H1 (cell line): ENCODE results near the gene ZNF618. TPM values are rescaled to one million over a fixed set of nuclear protein-coding genes. Genes with fewer than 3 reads are reported as not detected.

Experiments used
- CTCF ChIA-PET: fragments of 300-600 bp; sonication (Branson Sonifier 250); formaldehyde crosslinking; loops from one replicate; lab custom pipeline; 2021; ENCODE audit not compliant: partially characterized antibody; lab: Charles Lee
- POLR2A ChIA-PET: fragments of 300-600 bp; sonication (Branson Sonifier 250); formaldehyde crosslinking; loops from one replicate; lab custom pipeline; 2021; ENCODE audit warnings: inconsistent platforms; ENCODE audit not compliant: partially characterized antibody; lab: Charles Lee
- DNase-seq, 2 experiments: peaks; one replicate each; pipeline versions ENCODE4 v3.0.0 to v3.0.0-alpha.2; 2010 to 2022; ENCODE audit warnings: low spot score in 2 of 2, low read depth in 1 of 2, mixed read lengths in 1 of 2
- FAIRE-seq: peaks from 2 replicates; lab custom pipeline; 2011; peaks lifted over from hg19 to GRCh38; lab: Jason Lieb, UNC
- H2AFZ ChIP-seq: 2 replicates; pipeline ENCODE4 v1.8.1; 2012; ENCODE audit warnings: low read length, inconsistent platforms
- H2AK5ac ChIP-seq: 2 replicates; pipeline ENCODE4 v1.6.1; 2013; ENCODE audit warnings: low read depth, low read length
- H2BK120ac ChIP-seq: replicated peaks from 2 replicates; pipeline ENCODE3; 2013; ENCODE audit warnings: low read depth, low read length, inconsistent platforms
- H2BK12ac ChIP-seq: 2 replicates; pipeline ENCODE4 v1.6.1; 2013; ENCODE audit warnings: low read depth, low read length
- H2BK15ac ChIP-seq: 2 replicates; pipeline ENCODE4 v1.6.1; 2013; ENCODE audit warnings: low read length
- H2BK20ac ChIP-seq: 2 replicates; pipeline ENCODE4 v1.6.1; 2013; ENCODE audit warnings: low read length
- H2BK5ac ChIP-seq: 2 replicates; pipeline ENCODE4 v1.6.1; 2013; ENCODE audit warnings: low read depth, low read length
- H3K14ac ChIP-seq: 2 replicates; pipeline ENCODE4 v1.6.1; 2013; ENCODE audit warnings: inconsistent platforms; ENCODE audit not compliant: insufficient read length
- H3K18ac ChIP-seq: 2 replicates; pipeline ENCODE4 v1.6.1; 2013; ENCODE audit warnings: low read length; ENCODE audit errors: extremely low read depth
- H3K23ac ChIP-seq: 2 replicates; pipeline ENCODE4 v1.6.1; 2013; ENCODE audit warnings: inconsistent platforms; ENCODE audit not compliant: insufficient read length
- H3K23me2 ChIP-seq: 2 replicates; pipeline ENCODE4 v1.6.1; 2013; ENCODE audit warnings: low read depth, low read length
- H3K27ac ChIP-seq: 2 replicates; pipeline ENCODE4 v1.6.1; 2011; ENCODE audit warnings: low read depth, low read length, inconsistent platforms
- H3K27me3 ChIP-seq, 4 experiments: replicated peaks in 1 of 4; 1 replicate in 1 of 4; 2 replicates in 3 of 4; pipeline versions ENCODE4 v1.6.1 to v1.8.1; 2011 to 2013; ENCODE audit warnings: low read length in 3 of 4, mild to moderate bottlenecking in 3 of 4, inconsistent platforms in 2 of 4, mixed read lengths in 2 of 4, moderate library complexity in 1 of 4; ENCODE audit not compliant: control insufficient read depth in 3 of 4, insufficient read depth in 3 of 4; ENCODE audit errors: extremely low read depth in 1 of 4
- H3K36me3 ChIP-seq, 4 experiments: 2 replicates each; pipeline versions ENCODE4 v1.6.1 to v1.8.1; 2011 to 2013; ENCODE audit warnings: mild to moderate bottlenecking in 4 of 4, low read length in 3 of 4, moderate library complexity in 2 of 4, control low read depth in 1 of 4, inconsistent platforms in 1 of 4; ENCODE audit not compliant: insufficient read depth in 4 of 4, control insufficient read depth in 2 of 4
- H3K4ac ChIP-seq: replicated peaks from 2 replicates; pipeline ENCODE3; 2013; ENCODE audit warnings: low read length, low read depth, mixed read lengths, inconsistent platforms; ENCODE audit not compliant: insufficient read length
- H3K4me1 ChIP-seq, 4 experiments: replicated peaks in 1 of 4; 1 replicate in 1 of 4; 2 replicates in 3 of 4; pipeline versions ENCODE4 v1.6.1 to v1.8.1; 2011 to 2013; ENCODE audit warnings: low read length in 3 of 4, inconsistent platforms in 2 of 4, mixed read lengths in 1 of 4; ENCODE audit not compliant: insufficient read depth in 4 of 4, control insufficient read depth in 3 of 4
- H3K4me2 ChIP-seq, 2 experiments: 2 replicates each; pipeline versions ENCODE4 v1.6.1 to v1.8.1; 2011 to 2013; ENCODE audit warnings: low read depth in 2 of 2, low read length in 2 of 2, control low read depth in 1 of 2, inconsistent platforms in 1 of 2, mild to moderate bottlenecking in 1 of 2; ENCODE audit not compliant: insufficient read depth in 1 of 2
- H3K4me3 ChIP-seq, 4 experiments: fragments of 200-600, 300-600 bp in 1 of 4; sonication (generic), shearing (Covaris generic), sonication (Bioruptor Twin) in 1 of 4; 2 replicates each; pipeline versions ENCODE4 v1.5.1 to v1.8.1; 2011 to 2016; ENCODE audit warnings: low read length in 4 of 4, low read depth in 3 of 4, control low read depth in 2 of 4, inconsistent platforms in 2 of 4, mild to moderate bottlenecking in 2 of 4, mixed read lengths in 1 of 4, moderate library complexity in 1 of 4; ENCODE audit not compliant: insufficient read depth in 2 of 4; ENCODE audit errors: extremely low read depth in 1 of 4
- H3K56ac ChIP-seq: replicated peaks from 2 replicates; pipeline ENCODE3; 2013; ENCODE audit warnings: low read depth, mild to moderate bottlenecking, mixed read lengths, low read length, inconsistent platforms; ENCODE audit not compliant: insufficient read length
- H3K79me1 ChIP-seq: 2 replicates; pipeline ENCODE4 v1.6.1; 2013; ENCODE audit warnings: low read depth, low read length, control low read depth
- H3K79me2 ChIP-seq, 2 experiments: 2 replicates each; pipeline versions ENCODE4 v1.6.1 to v1.8.1; 2012 to 2013; ENCODE audit warnings: low read length in 2 of 2, mild to moderate bottlenecking in 2 of 2, inconsistent platforms in 1 of 2; ENCODE audit not compliant: insufficient read depth in 2 of 2, control insufficient read depth in 1 of 2
- H3K9ac ChIP-seq, 4 experiments: replicated peaks in 1 of 4; 1 replicate in 1 of 4; 2 replicates in 3 of 4; pipeline versions ENCODE4 v1.6.1 to v1.8.1; 2011 to 2013; ENCODE audit warnings: low read depth in 3 of 4, low read length in 3 of 4, control low read depth in 2 of 4, mild to moderate bottlenecking in 2 of 4, moderate library complexity in 2 of 4, inconsistent platforms in 1 of 4; ENCODE audit errors: extremely low read depth in 1 of 4
- H3K9me3 ChIP-seq, 2 experiments: 2 replicates each; pipeline versions ENCODE4 v1.6.1 to v1.8.1; 2012 to 2013; ENCODE audit warnings: mild to moderate bottlenecking in 2 of 2, moderate library complexity in 2 of 2, control low read depth in 1 of 2, inconsistent platforms in 1 of 2, low read depth in 1 of 2, low read length in 1 of 2, mixed read lengths in 1 of 2; ENCODE audit not compliant: insufficient read depth in 2 of 2
- H4K20me1 ChIP-seq, 2 experiments: replicated peaks in 1 of 2; 2 replicates each; pipeline versions ENCODE3 to v1.8.1; 2011 to 2013; ENCODE audit warnings: inconsistent platforms in 2 of 2, low read length in 2 of 2, mild to moderate bottlenecking in 1 of 2; ENCODE audit not compliant: insufficient read depth in 2 of 2, control insufficient read depth in 1 of 2
- H4K5ac ChIP-seq: 2 replicates; pipeline ENCODE4 v1.6.1; 2013; ENCODE audit warnings: low read length, low read depth, mixed read lengths, inconsistent platforms; ENCODE audit not compliant: insufficient read length
- H4K8ac ChIP-seq: 2 replicates; pipeline ENCODE4 v1.8.0; 2013; ENCODE audit warnings: mild to moderate bottlenecking, moderate library complexity, low read length, inconsistent platforms; ENCODE audit not compliant: insufficient read depth; ENCODE audit errors: extremely low read depth
- H4K91ac ChIP-seq: replicated peaks from 2 replicates; pipeline ENCODE3; 2013; ENCODE audit warnings: low read length, mixed read lengths, inconsistent platforms; ENCODE audit not compliant: insufficient read length
- BACH1 ChIP-seq: IDR thresholded peaks from 2 replicates; pipeline ENCODE4 v1.6.1; 2012; ENCODE audit warnings: low read length, improper control_type of control experiment
- EGR1 ChIP-seq: IDR thresholded peaks from 2 replicates; pipeline ENCODE4 v1.6.1; 2011; ENCODE audit warnings: low read depth, low read length, borderline replicate concordance
- EP300 ChIP-seq, 2 experiments: IDR thresholded peaks; 1 replicate in 1 of 2; 2 replicates in 1 of 2; pipeline ENCODE4 v1.6.1; 2011 to 2012; ENCODE audit warnings: low read depth in 2 of 2, low read length in 2 of 2, mild to moderate bottlenecking in 2 of 2, borderline replicate concordance in 1 of 2, inconsistent platforms in 1 of 2, moderate library complexity in 1 of 2
- JUN ChIP-seq: IDR thresholded peaks from 2 replicates; pipeline ENCODE4 v1.6.1; 2011; ENCODE audit warnings: low read depth, mild to moderate bottlenecking, improper control_type of control experiment, low read length
- KDM1A ChIP-seq: fragments of 200-600, 300-600 bp; sonication (generic); IDR thresholded peaks from 2 replicates; pipeline ENCODE4 v1.7.1; 2016; ENCODE audit warnings: mild to moderate bottlenecking, low read length, borderline replicate concordance
- MAFK ChIP-seq: IDR thresholded peaks from 2 replicates; pipeline ENCODE4 v1.6.1; 2012; ENCODE audit warnings: low read depth, mild to moderate bottlenecking, improper control_type of control experiment, low read length
- MAX ChIP-seq: IDR thresholded peaks from 2 replicates; pipeline ENCODE4 v1.6.1; 2012; ENCODE audit warnings: inconsistent platforms
- RXRA ChIP-seq: IDR thresholded peaks from 2 replicates; pipeline ENCODE4 v1.6.1; 2011; ENCODE audit warnings: low read depth, mild to moderate bottlenecking, low read length, moderate library complexity; ENCODE audit not compliant: insufficient read depth
- SAP30 ChIP-seq: fragments of 300-600 bp; sonication (generic); IDR thresholded peaks from 2 replicates; pipeline ENCODE4 v1.7.1; 2012; ENCODE audit warnings: low read length, moderate library complexity, mild to moderate bottlenecking, inconsistent platforms; ENCODE audit not compliant: insufficient read depth, insufficient replicate concordance
- TCF12 ChIP-seq: IDR thresholded peaks from 2 replicates; pipeline ENCODE4 v1.6.1; 2011; ENCODE audit warnings: low read depth, mild to moderate bottlenecking, low read length
- WGBS, 2 experiments: shearing (Covaris generic) in 1 of 2; methylation state at CpG; one replicate each; pipeline versions ENCODE4 v1.1.6 to v1.1.7; 2013 to 2015; ENCODE audit warnings: low lambda C conversion rate in 2 of 2, mixed read lengths in 2 of 2, inconsistent platforms in 1 of 2, low coverage in 1 of 2, missing lambda C conversion rate in 1 of 2; ENCODE audit not compliant: insufficient replicate concordance in 2 of 2, insufficient coverage in 1 of 2, insufficient read length in 1 of 2; ENCODE audit errors: extremely low coverage in 1 of 2, missing lambda C conversion rate in 1 of 2; 5-methylcytosine and 5-hydroxymethylcytosine counted together
- polyA plus RNA-seq, 7 experiments: library from polyadenylated mRNA; depleted of rRNA in 3 of 7; stranded (reverse) in 5 of 7; unstranded in 2 of 7; fragments of >200 nt in 5 of 7; fragments of 200-250 nt in 2 of 7; gene quantifications; 1 replicate in 5 of 7; 2 replicates in 1 of 7; 4 replicates in 1 of 7; pipeline versions ENCODE4 v1.2.1 to v1.2.3, GENCODE V29; 2011 to 2013; ENCODE audit warnings: missing spikeins in 2 of 7, mixed read lengths in 2 of 7
- total RNA-seq: library from RNA; stranded (reverse); fragmentation: NEBNext Ultra II Directional; extraction: Animal tissue kit (Norgen Biotek cat#: 25700); gene quantifications from 2 replicates; pipeline ENCODE4 v1.2.1, GENCODE V29; 2021

Gene ZNF618
- total and polyA plus RNA-seq, 2 of the 8 experiments (the other 6 are each of a cell fraction or from before 2014, with no cell fraction given), result 9.6 to 28.5 TPM

GRCh38 chr9:114078021-114078780, 202.1 kb downstream of the ZNF618 start, which contains the start of gene AMBP:
Gene AMBP, minus strand, starts transcription at chr9:114078300. Its CDS starts 91 bp downstream, at chr9:114078209.
- Histone ChIP-seq H3K23me2 (no peaks in the 10 kb centered on the region; the same call in 1 of the 2 replicates), H3K56ac (no peak within 1 kb of the TSS), H4K8ac (no peak within 1 kb of the TSS; the same call in 1 of the 2 replicates), H4K91ac (peak within 1 kb of the TSS; percentile 6), H2AK5ac (no peak within 1 kb of the TSS), H3K4me2 (no peak within 1 kb of the TSS), H2AFZ (peak within 1 kb of the TSS; percentile 80; the same call in 1 of the 2 replicates), H3K79me2 (no peaks in the 10 kb centered on the region), H2BK120ac (no peak within 1 kb of the TSS), H2BK20ac (peak within 1 kb of the TSS; percentile 66; the same call in 1 of the 2 replicates), H3K79me1 (no peaks in the 10 kb centered on the region), H2BK15ac (0 out of 2 replicates have a peak within 1 kb of the TSS, but pooled peaks have one; percentile 81), H3K4me3 (no peak within 1 kb of the TSS), H3K27ac (no peak within 1 kb of the TSS; the same call in 1 of the 2 replicates), H3K9me3 (no peaks in the 10 kb centered on the region), H3K9ac (no peak within 1 kb of the TSS), H2BK5ac (peak within 1 kb of the TSS; percentile 9; the same call in 1 of the 2 replicates), H2BK12ac (peak within 1 kb of the TSS; percentile 80; the same call in 1 of the 2 replicates), H3K18ac (peak within 1 kb of the TSS; percentile 90; the same call in 1 of the 2 replicates), H3K14ac (no peak within 1 kb of the TSS), H4K20me1 (peaks cover 0 to 1% of the 10 kb centered on the region in 2 experiments), H3K4me1 (peaks cover 0 to 6% (median 3%) of the 10 kb centered on the region in 4 experiments; a peak in 4 of 7 replicates), H3K36me3 (no peaks in the 10 kb centered on the region), H3K4ac (no peak within 1 kb of the TSS), H3K27me3 (peaks cover 0 to 3% (median under 1%) of the 10 kb centered on the region in 4 experiments; a peak in 3 of 7 replicates), H4K5ac (no peak within 1 kb of the TSS), H3K23ac (no peak within 1 kb of the TSS)
- no peak for DNase-seq
- ChIA-PET CTCF (interaction anchor here (0.6 to 10.3 kb wide), 21 partner anchors 10 to 851 kb away, joined by 3 to 144 read pairs (median 4); no protein-coding TSS in a partner anchor), POLR2A (no interaction called here)
- 85% methylated on average over 16 of the region's 16 CpGs; no CpG with 5 or more reads in 1 of the 2 experiments for WGBS, 2 experiments
- FAIRE-seq, result no peak
- TF ChIP-seq KDM1A, result peak; percentile 67; the same call in 1 of the 2 replicates
- peak; percentile 99 for TF ChIP-seq BACH1
- TF ChIP-seq SAP30, result no peak
- TF ChIP-seq TCF12, result no peak
- no peak for TF ChIP-seq EGR1
- peak; percentile 96 for TF ChIP-seq MAFK
- 0 out of 2 replicates have a peak, but pooled peaks have one; percentile 28 for TF ChIP-seq MAX
- TF ChIP-seq EP300 (IDR thresholded peaks at IDR 0.05; ENCODE audit: borderline replicate concordance in 1 of 2, low read depth in 2 of 2, low read length in 2 of 2), result no peak
- no peak for TF ChIP-seq RXRA
- no peak for TF ChIP-seq JUN
